ENCODE results near the gene TRIM27. TPM values are rescaled to one million over a fixed set of nuclear protein-coding genes. Genes with fewer than 3 reads are reported as not detected.
"Not testable (repeated sequence)": the region's sequence is repeated elsewhere in the genome, so short reads cannot be mapped to it uniquely, and the experiment has no call there.

TRIM27 gene
- 18.5 TPM for total RNA-seq
- long read RNA-seq, transcript TRIM27-202 (8 exons, 2,967 nt), result major isoform, 12 of 16 reads
- long read RNA-seq, partial matches to known transcripts, result 2 of 16 reads
- long read RNA-seq, other reads (novel, unspliced or antisense), result 2 of 16 reads

DNA sequence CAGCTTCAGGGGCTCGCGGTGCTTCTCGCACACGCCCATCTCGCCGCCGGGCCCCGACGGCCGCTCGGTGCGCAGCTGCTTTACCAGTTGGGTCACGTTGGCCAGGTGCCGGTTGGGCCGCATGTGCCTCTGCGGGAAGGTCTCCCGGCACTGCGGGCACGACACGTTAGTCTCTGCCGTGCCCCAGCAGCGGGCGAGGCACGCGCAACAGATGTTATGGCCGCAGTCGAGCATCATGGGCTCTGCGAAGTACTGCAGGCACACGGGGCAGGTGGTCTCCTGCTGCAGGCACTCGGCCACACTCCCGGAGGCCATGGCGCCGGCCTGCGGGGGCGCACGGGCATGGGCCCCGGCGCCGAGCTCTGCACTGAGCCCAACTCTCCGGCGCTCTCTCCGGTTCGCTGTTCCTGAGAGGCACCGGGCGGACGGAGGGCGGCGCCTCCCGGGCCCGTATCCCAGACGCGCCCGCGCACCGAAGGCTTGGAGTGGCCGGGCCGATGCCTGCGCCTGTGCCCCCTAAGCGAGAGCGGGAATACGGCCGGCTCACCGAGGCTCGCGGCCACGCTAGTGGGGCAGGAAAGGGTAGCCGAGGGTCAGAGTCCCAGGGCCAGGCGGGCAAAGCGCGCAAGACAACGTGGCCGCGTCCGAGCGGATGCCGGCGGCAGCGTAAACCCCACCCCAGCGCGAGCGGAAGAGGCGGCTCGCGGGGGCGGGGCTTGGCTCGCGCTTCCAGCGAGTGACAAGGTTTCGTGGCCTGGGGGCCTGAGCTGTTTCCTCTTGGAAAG, at the start of gene TRIM27:
TSS of gene TRIM27 (minus strand) at position 668 of the 785 bp plus-strand sequence. CDS start at position 315, 353 bp downstream.
- ATAC-seq (peak; percentile 97), DNase-seq (ENCODE audit: missing footprints) (peak; percentile 96)
- intact Hi-C loops (cut with DNase I), result loop anchor here (1.0 to 2.0 kb wide), 2 partner anchors 17 to 27 kb away; no protein-coding TSS in a partner anchor

DNA sequence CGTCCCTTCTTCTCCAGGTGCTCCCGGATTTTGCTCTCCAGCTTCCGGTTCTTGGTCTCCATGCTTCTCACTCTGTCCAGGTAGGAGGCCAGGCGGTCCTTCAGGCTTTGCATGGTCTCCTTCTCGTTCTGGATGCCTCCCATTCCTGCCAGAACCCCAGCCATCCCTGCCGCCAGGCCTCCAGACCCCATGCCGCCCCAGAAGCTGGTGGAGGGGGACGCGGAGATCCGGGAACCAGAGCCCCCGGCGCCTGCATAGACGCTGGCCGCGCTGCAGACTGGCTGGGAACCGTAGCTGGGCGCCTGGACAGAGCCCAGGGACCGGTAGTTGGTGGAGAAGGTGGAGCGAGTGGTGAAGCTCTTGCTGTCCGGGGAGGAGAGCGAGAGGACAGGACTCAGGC, 46.3 kb upstream of the TRIM27 start:
- ATAC-seq; DNase-seq (ENCODE audit: missing footprints); intact Hi-C loops (cut with DNase I): not testable (repeated sequence)

DNA sequence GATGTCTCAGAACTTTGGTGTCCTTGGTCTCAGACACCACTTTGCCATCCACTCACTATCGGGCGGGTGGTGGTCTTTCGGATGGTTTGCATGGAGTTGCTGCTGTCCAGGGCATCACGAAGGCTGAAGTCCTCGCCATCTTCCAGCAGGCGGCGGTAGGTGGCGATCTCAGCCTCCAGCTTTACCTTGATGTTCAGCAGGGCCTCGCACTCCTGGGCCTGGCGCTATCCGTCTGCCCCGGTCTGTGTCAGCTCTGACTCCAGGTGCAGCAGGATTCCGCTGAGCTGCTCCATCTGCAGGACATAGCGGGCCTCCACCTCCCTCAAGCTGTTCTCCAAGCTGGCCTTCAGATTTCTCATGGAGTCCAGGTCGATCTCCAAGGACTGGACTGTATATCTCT, 45.3 kb upstream of the TRIM27 start:
- DNase-seq (ENCODE audit: missing footprints), result no peak
- ATAC-seq, result no peak
- intact Hi-C loops (cut with DNase I), result no loop called here

DNA sequence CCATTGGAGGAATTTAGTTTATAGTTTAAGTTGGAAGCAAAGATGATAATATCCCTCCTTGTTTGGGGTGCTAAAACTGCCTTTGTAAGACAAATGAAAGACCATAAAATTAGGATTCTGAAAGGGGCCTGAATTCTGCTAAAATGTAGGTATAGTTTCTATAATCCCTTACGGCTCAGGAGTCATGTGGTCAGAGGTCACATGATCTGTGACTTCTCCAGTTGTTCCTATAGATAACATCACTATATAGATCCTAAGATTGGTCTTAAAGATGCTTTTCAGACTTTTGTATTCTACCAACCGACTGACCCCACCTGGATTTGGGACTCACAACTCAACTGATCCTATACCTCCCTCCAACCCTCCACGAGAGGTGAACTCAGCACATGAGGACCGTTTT, 44.7 kb upstream of the TRIM27 start:
- intact Hi-C loops (cut with DNase I), result no loop called here
- ATAC-seq, result no peak
- DNase-seq (ENCODE audit: missing footprints), result no peak

- no peak for DNase-seq (ENCODE audit: missing footprints)
- ATAC-seq, result no peak
Observed at GRCh38 chr6:28965706-28966105, 41.9 kb upstream of the TRIM27 start.

DNA sequence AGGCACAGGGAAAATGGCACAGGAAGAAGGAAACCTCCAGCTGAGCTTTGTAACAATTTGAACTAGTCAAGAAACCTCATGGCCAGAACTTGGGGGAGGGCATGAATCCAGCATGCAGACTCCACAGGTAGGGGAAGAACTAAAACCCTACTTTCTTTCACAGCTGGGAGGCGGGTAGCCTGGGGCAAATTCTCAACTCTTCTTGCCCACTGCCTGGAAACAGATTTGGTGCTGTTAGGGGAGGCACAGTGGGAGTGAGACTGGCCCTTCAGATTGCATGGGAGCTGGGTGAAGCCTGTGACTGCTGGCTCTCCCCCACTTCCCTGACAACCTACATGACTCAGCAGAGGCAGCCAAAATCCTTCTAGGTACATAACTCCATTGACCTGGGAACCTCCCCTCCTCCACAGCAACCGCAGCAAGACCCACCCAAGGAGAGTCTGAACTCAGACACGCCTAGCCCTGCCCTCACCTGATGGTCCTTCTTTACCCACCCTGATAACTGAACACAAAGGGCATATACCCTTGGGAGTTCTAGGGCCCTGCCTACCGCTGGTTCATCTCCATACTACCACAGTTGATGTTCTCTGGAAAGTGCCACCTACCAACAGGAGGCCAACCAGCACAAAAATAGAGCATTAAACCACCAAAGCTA, 37.2 kb upstream of the TRIM27 start:
- intact Hi-C loops (cut with DNase I), result no loop called here
- ATAC-seq (no peak), DNase-seq (ENCODE audit: missing footprints) (no peak)

More at GRCh38 chr6:28965706-28966105, 41.9 kb upstream of the TRIM27 start:
- intact Hi-C loops (cut with DNase I), result no loop called here

DNA sequence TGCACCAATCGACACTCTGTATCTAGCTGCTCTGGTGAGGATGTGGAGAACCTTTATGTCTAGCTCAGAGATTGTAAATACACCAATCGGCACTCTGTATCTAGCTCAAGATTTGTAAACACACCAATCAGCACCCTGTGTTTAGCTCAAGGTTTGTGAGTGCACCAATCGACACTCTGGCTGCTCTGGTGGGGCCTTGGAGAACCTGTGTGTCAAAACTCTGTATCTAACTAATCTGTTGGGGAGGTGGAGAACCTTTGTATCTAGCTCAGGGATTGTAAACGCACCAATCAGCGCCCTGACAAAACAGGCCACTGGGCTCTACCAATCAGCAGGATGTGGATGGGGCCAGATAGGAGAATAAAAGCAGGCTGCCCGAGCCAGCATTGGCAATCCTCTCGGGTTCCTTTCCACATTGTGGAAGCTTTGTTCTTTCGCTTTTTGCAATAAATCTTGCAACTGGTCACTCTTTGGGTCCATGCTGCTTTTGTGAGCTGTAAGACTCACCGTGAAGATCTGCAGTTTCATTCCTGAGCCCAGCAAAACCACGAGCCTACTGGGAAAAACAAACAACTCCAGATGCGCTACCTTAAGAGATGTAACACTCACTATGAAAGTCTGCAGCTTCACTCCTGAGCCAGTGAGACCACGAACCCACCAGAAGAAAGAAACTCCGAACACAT, 34.9 kb upstream of the TRIM27 start:
- DNase-seq (ENCODE audit: missing footprints); intact Hi-C loops (cut with DNase I); ATAC-seq: not testable (repeated sequence)

DNA sequence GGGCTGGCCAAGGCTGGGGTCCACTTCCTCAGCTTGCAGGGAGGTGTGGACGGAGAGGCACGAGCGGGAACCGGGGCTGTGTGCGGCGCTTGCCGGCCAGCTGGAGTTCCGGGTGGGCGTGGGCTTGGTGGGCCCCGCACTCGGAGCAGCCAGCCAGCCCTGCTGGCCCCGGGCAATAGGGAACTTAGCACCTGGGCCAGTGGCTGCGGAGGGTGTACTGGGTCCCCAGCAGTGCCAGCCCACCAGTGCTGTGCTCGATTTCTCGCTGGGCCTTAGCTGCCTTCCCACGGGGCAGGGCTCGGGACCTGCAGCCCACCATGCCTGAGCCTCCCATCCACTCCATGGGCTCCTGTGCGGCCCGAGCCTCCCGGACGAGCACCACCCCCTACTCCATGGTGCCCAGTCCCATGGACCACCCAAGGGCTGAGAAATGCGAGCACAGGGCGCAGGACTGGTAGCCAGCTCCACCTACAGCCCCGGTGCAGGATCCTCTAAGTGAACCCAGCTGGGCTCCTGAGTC, 34.1 kb upstream of the TRIM27 start:
- intact Hi-C loops (cut with DNase I); ATAC-seq; DNase-seq (ENCODE audit: missing footprints): not testable (repeated sequence)

DNA sequence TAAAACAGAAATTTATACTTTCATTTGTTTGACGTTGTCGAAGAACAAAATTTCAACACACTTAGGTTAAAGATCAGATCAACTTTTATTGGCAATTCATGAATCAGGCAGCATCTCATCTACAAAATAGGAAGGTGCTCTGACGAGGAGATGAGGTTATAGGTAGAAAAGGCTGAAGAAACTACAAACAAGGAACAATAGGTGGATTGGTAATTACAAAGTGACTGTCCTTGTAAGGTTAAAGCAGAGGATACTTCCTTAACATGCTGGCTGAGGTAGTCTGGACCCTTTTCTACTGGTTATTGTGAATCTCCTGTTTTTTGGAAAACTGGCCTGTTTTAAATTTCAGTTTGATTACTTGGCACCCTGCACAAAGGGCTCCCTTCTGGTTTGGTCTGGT, 32.5 kb upstream of the TRIM27 start:
- DNase-seq (ENCODE audit: missing footprints), result no peak
- intact Hi-C loops (cut with DNase I), result no loop called here
- ATAC-seq, result no peak

- intact Hi-C loops (cut with DNase I), result no loop called here
- no peak for ATAC-seq
- DNase-seq (ENCODE audit: missing footprints), result no peak
Observed at GRCh38 chr6:28953585-28954258, 29.9 kb upstream of the TRIM27 start.

- ATAC-seq (peak; percentile 62), DNase-seq (ENCODE audit: missing footprints) (no peak)
- intact Hi-C loops (cut with DNase I), result no loop called here
Observed at GRCh38 chr6:28953039-28953584, 29.3 kb upstream of the TRIM27 start.

DNA sequence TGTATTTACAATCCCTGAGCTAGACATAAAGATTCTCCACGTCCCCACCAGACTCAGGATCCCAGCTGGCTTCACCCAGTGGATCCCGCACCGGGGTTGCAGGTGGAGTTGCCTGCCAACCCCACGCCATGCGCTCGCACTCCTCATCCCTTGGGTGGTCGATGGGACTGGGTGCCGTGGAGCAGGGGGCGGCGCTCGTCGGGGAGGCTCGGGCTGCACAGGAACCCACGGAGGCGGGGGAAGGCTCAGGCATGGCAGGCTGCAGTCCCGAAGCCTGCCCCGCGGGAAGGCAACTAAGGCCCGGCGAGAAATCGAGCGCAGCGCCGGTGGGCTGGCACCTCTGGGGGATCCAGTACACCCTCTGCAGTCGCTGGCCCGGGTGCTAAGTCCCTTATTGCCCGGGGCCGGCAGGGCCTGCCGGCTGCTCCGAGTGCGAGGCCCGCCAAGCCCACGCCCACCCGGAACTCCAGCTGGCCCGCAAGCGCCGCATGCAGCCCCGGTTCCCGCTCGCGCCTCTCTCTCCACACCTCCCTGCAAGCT, 25.9 kb upstream of the TRIM27 start:
- intact Hi-C loops (cut with DNase I); DNase-seq (ENCODE audit: missing footprints): not testable (repeated sequence)

DNA sequence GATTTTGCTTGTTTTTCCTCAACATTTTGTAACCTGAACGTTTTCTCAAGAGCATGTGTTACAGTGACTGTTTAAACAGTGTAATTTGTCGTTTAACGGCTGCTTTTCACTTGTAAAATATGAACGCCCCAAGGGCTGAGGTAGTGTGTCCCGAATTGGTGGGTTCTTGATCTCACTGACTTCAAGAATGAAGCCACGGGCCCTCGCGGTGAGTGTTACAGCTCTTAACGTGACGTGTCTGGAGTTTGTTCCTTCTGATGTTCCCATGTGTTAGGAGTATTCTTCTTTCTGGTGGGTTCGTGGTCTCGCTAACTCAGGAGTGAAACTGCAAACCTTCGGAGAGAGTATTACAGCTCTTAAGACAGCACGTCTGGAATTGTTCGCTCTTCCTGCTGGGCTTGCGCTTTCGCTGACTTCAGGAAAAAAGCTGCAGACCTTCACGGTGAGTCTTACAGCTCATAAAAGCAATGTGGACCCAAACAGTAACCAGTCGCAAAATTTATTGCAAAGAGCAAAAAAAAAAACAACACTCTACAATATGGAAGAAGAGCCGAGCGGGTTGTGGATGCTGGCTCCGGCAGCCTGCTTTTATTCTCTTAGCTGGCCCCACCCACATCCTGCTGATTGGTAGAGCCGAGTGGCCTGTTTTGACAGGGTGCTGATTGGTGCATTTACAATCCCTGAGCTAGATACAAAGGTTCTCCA, 25.1 kb upstream of the TRIM27 start:
- ATAC-seq (no peak), DNase-seq (ENCODE audit: missing footprints) (no peak)
- intact Hi-C loops (cut with DNase I), result no loop called here

More for the DNA sequence above, 25.9 kb upstream of the TRIM27 start:
- ATAC-seq, result not testable (repeated sequence)

GRCh38 chr6:28947831-28948270, 24.1 kb upstream of the TRIM27 start:
- intact Hi-C loops (cut with DNase I), result no loop called here
- no peak for ATAC-seq

DNA sequence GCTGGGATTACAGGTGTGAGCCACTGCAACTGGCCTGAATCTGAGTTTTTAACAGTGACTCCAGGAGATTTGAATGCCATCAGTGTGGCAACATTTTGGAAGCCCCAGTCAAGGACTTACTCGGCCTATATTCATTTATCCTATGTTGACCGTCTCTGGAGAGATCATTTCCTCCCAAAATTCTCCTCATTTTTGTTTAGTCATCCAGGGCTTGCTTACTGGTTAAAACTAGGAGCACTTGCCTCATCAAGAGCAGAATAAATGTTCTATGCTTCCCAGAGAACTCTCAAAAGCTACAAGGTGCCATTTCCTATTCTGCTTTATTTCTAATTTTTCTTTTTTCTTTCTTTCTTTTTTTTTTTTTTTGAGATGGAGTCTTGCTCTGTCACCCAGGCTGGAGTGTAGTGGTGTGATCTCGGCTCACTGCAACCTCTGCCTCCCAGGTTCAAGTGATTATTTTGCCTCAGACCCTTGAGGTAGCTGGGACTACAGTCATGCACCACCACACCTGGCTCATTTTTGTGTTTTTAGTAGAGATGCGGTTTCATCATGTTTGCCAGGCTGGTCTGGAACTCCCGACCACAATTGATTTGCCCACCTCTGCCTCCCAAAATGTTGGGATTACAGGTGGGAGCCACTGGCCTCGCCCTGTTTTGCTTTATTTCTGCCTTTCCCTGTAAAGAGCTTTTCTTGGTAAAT, 23.4 kb upstream of the TRIM27 start:
- intact Hi-C loops (cut with DNase I), result no loop called here

More at GRCh38 chr6:28947831-28948270, 24.1 kb upstream of the TRIM27 start:
- no peak for DNase-seq (ENCODE audit: missing footprints)

DNA sequence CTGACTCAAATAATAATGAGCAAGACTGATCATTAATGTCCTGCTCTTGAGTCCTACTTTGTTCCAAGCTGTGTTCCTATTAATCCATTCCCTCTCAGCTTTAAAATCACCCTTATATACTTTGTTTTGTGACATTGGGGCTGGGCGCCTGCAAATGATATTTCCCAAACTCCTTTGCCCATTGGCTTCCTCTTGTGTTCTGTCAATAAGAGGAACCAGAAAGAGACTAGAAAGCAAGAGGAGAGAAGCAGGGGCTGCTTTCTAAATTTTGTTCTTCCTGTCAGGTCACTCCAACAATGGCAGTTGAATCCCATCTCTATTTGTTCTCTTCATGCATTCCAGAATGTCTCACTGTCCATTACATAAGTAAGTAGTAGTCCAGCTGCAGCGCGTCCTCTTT, 21.6 kb upstream of the TRIM27 start:
- ATAC-seq, result no peak
- intact Hi-C loops (cut with DNase I), result no loop called here
- DNase-seq (ENCODE audit: missing footprints), result no peak

More for the DNA sequence above, 23.4 kb upstream of the TRIM27 start:
- no peak for DNase-seq (ENCODE audit: missing footprints)
- ATAC-seq, result no peak
